Stimulated activated CD8-positive, alpha-beta memory T cell treated with anti-CD3 and anti-CD28 coated beads, Interleukin-15, amount 100 ng/mL, for 24 hours (primary cell): Measurements from ENCODE around the gene ZNF619.
"Not testable (repeated sequence)": the region's sequence is repeated elsewhere in the genome, so short reads cannot be mapped to it uniquely, and the experiment has no call there.

ENCODE experiments used
- DNase-seq: peaks from one replicate; pipeline ENCODE4 v3.0.0-alpha.2; 2020; ENCODE audit warnings: low read depth

The ZNF619 gene

DNA sequence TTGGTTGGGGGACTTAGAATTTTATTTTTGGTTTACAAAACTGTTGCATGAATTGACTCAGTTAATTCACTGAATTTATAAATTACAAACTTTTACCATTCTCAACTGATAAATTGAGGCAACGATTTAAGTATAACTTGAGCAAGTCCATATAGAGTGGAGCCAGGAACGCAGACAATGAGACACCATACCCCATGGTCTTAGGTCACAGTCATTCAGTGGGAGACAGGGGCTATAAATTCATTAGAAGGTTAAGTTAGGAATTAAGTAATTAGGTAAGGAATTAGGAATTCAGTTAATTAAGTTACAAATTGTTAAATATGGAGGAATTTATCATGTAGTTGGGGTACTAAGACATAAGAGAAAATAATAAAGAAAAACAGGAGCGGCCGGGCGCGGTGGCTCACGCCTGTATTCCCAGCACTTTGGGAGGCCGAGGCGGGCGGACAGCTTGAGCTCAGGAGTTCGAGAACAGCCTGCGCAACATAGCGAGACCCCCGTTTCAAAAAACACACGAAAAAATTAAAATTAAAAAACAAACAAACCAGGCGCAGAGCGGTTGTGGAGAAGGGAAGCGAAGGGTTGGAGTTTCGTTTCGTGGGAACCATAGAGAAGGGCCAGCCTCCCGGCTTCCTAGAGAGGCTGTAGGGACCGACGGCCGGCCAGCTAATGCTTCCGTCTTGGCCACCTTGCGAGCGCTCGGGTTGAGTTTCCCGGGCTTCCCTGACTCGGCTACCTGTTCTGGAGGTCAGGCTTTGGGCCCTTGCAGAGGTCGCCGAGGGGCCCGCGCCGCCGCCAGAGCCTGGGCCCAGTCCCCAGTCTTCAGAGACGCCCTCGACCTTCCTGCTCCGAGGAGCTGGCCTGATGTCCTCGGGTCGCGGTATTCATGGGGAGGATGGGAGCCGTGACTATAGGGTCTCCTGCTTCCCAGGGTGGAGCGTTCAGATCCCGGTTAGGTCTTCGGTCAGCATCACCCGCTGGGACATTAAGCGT, at the start of gene ZNF619:
Gene ZNF619 (plus strand): TSS at position 645 of the 993 bp plus-strand sequence. CDS start 858 bp downstream, outside the sequence.
- DNase-seq, result peak; percentile 20

DNA sequence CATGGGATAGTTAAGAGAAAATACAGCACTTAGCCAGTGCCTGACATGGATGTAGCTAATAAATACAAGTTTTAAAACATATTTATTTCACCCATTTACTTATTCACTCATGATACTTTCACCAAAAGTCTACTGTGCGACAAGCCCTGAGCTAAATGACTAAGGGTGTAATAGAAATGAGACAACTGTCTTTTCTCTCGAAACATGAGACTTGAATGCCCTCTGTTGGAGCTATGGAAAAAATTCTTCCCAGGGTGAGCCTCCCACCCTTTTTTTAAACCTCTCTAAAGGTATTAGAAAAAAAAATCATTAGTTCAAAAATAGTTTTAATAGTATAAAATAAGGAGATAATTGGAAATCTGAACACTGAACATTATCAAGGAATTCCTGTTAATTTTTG, 44.1 kb upstream of the ZNF619 start:
- no peak for DNase-seq

DNA sequence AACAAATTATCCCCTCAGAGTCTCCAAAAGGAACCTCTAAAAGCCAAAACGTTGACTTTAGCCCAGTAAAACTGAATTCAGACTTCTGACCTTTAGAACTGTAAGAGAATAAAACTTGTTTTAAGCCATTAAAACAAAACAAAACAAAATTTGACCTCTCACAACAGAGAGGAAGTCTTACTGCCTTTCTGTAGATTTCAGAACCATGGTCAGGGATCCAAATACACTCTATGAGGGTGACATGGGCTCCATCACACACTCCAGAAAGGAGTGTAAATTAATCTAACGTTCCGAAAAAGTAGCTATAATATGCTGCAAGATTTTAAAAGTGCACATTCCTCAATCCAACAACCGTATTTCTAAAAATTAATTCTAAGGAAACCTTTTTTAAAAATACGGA, 39.0 kb upstream of the ZNF619 start:
- no peak for DNase-seq

DNA sequence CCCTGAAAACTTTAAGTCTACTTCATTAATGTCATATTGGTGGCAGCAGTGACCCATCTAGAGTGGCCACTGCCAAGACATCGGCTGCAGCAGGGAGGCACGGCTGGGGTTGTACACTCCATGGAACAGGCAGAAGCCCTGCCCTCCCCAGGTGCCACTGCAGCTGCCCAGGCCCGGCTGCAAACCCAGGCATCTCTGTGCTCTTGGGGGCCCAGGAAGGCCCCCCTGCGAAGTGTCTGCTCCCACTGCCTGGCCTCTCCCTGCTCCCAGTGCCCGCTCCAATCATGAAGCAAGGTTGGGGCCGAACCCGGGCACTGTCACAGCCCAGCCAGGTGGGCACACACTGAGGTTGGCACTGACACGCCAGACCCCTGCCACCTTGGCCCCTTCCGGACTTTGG, 31.9 kb upstream of the ZNF619 start:
- no peak for DNase-seq

DNA sequence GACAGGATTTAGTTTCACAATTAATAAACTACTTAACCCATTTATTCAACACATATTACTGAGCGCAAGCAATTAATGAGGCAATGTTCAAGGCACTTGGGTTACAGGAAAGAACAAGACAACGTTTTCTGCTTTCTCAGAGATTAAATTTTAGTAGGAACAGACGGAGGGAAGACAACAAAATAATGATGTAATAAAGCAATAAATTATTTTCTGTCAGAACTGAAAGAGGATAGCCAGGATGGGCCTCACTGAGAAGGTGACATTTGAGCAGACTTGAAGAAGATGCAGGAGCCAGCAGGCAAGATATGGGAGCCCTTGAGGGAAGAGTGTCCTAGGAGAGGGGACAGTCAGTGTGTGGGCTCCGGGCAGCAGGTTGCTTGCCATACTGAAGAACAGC, 31.0 kb upstream of the ZNF619 start:
- no peak for DNase-seq

DNA sequence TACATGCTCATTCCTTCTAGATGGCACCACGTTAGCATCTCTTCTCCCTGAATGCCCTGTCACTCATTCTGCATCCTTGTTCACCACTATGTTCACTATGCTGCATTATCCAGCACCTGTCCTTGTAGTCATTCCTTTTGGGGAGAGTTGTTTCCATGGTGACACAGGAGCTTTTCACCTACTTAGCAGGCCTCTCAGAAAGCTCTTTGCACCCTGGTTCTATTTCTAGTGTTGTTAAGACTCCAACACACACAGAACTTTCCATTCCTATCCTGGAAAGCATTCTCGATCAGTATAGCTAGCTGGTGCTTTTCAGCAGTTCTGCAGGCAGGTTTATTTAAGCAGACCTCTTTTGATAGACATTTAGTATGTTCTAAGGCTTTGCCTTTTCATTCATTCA, 26.5 kb upstream of the ZNF619 start:
- DNase-seq, result no peak

DNA sequence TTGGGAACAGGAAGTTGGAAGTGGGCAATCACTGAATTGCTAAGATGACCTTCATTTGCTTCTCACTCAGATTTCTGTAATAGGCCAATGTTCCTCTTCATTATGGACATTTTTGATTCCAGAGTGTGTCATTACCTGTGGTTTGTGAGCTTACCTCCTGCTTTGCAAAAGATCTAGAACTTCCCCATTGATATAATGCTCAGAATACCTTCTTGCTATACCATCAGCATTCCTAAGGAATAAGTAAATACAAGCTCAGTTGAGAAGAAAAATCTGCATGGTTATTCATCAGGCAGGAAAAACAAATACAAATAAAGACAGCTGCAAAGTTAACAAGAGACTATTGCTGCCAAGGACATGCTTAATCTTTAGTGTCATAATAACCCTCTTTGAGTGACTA, 25.4 kb upstream of the ZNF619 start:
- DNase-seq, result no peak

DNA sequence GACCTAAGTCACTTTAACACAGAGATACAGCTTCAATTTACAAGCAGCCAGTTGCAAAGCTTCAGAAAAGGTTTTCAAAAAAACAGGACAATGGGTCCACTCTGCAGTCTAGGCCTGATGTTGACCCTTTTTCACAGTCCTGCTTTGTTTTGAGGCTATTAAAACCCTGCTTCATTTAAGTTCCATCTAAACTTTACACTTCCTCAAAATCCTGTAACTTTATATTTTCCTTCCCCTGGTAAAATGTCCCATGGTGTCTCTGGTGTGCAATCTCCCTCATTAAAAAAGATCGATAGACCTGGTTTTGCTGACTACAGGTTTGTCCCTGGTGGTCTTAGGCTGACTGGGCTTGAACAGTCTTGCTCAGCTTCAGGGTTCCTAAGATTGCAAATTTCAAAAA, 24.9 kb upstream of the ZNF619 start:
- DNase-seq, result no peak

DNA sequence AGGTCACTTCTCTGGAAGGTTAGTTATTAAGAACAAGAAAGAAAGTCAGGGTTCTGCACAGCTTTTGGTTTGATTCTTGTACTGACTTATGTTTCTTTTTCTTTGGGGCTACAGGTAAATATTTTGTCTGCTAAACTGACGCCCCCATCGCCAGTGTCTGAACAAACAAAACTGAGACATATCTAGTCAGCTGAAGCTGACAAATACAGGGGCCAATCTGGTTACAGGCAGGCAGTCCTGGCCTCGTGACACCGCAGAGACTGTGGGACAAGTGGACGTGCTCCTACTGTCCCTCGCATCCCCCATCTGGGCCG, 24.4 kb upstream of the ZNF619 start:
- no peak for DNase-seq

DNA sequence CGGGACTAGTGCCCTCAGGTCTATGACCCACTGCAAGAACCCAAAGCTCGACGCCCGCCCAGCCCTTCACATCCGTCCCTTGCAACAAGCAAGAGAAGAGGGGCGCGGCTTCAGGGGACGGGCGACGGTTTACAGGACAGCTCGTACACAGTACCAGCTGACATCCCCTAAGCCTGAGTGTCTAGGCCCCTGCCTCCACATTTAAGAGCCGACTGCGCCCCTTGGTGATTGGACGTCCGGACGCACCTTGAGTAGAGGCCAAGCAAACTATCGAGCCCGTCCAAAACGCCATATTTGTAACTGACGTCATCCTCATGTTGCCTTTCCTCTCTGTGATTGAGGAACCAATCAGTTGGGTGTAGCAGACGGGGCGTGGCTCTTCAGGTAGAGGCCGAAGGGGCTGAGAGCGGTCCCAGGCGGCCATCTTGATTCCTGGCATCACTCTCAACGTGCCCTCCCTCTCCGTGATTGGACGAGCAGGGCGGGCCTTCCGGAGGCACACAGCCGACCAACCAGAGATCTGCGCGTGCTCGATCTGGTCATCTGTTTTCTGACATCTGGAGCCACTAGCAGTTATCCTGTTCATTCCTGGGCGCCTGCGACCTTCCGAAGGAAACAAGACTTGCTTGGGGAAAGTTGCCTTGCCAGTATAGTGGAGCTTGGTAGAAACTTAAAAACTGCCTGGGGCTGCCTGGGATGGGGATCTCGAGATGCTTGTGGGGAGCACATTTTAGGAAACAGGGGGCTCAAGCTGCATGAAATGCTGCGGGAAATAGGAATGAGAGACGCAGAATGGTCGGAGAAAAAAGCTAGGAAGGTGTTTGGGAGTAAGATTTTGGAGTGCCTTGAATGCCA, 23.8 kb upstream of the ZNF619 start:
- DNase-seq, result peak; percentile 76

DNA sequence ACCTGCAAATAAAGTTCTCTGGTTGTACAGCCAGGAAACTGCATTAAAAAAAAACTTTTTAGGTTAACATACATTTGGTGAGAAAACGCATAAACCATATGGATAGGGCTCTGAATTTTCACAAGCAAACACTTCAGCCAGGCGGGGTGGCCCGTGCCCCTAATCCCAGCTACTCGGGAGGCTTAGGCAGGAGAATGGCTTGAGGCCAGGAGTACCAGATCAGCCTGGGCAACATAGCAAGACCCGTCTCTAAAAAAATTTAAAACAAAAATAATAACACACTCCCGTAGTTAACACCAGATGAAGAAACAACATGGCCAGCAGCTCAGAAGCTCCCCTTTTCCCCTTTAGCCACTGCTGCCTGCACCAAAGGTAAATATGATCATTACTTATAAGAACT, 23.0 kb upstream of the ZNF619 start:
- no peak for DNase-seq

DNA sequence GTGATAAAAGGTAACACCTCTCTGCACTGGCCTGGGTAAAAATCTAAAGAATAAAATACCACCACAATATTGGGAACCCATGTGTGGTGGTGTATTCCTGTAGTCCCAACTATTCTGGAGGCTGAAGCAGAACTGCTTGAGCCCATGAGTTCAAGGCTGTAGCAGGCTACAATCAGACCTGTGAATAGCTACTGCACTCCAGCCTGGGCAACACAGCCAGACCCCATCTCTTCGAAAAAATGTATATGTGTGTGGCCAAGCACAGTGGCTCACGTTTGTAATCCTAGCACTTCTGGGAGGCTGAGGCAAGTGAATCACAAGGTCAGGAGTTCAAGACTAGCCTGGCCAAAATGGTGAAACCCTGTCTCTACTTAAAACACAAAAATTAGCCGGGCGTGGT, 21.6 kb upstream of the ZNF619 start:
- no peak for DNase-seq

DNA sequence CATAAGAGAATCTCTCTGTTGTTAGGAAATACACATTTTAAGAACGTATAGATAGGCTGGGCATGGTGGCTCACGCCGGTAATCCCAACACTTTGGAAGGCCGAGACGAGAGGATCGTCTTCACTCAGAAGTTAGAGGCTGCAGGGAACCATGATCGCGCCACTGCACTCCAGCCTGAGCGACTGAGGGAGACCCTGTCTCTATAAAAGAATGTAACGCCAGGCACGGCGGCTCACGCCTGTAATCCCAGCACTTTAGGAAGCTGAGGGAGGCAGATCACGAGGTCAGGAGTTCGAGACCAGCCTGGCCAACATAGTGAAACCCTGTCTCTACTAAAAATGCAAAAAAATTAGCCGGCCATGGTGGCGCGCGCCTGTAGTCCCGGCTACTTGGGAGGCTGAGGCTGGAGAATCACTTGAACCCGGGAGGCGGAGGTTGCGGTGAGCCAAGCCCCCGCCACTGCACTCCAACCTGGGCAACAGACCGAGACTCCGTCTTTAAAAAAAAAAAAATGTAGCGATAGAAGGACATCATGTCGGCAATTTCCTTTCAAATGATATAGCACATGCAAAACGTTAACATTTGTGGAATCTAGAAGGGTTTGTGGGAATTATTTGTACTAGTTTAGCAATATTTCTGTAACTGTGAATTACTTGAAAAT, 20.5 kb upstream of the ZNF619 start:
- DNase-seq, result no peak

DNA sequence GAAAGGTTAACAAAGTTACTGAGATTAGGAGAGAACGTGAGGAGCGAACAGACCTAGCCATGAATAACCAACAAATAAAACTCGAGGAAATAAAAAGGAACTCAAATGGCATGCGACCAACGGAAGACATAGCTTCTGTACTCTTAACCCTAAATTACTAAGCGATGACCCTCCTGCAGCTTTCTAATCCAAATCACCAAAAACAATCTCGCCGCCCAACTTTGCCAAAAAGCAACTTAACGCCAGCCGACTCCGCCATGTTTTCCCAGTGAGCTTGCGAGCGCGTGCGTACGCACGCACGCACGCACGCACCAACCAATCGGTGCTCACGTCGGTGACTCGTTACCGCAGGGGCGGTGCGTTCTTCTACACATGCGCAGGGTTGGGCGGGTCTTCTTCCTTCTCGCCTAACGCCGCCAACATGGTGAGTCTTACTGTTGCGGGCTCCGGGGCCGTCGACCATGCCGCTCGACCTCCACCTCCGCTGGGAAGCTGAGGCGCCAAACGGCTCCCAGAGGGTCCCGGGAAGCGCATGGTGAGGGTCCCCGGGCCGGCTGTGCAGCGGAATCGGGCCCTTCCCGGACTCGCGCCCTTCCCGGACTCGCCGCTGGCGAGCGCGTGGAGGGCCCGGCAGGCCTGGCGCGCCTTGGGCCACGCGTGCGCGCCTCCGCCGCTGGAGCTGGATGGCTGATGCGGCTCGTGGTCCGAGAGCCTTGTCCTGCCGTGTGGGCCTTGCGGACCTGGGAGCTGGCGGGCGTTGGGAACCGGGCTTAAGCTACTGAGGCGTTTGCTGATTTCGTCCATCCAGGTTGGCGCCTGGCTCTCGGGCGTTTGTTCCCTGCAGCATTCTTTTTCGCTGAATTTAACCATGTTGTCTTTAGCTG, 19.7 kb upstream of the ZNF619 start, which contains the start of gene RPL14:
Gene RPL14 (plus strand): TSS at position 400 of the 884 bp plus-strand sequence. CDS start 133 bp downstream, at position 533.
- DNase-seq, result peak; percentile 84

DNA sequence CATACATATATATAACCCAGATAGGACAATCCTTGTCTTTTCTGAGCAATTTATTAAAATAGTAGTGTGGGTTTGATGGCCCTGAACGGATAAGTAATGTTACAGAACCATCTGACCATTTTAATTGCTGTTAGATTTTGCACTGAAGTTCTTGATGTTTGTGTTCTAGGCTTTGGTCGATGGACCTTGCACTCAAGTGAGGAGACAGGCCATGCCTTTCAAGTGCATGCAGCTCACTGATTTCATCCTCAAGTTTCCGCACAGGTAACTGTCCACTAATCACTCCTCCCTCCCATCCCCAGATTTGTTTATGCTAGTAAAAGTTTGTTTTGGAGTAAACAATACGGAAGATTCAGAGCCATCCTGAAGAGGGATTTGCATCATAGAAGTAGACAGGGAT, 18.4 kb upstream of the ZNF619 start:
- no peak for DNase-seq

DNA sequence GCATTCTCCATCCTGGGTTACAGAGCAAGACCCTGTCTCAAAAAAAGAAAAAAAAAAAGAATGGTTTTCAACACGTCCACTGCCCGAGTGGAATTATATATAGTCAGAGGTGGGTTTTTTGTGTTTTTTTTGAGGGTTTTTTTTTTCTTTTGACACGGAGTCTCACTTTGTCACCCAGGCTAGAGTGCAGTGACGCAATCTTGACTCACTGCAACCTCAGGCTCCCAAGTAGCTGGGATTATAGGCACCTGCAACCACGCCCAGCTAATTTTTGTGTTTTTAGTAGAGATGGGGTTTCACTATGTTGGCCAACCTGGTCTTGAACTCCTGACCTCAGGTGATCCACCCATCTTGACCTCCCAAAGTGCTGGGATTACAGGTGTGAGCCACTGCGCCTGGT, 16.4 kb upstream of the ZNF619 start:
- DNase-seq, result not testable (repeated sequence)

DNA sequence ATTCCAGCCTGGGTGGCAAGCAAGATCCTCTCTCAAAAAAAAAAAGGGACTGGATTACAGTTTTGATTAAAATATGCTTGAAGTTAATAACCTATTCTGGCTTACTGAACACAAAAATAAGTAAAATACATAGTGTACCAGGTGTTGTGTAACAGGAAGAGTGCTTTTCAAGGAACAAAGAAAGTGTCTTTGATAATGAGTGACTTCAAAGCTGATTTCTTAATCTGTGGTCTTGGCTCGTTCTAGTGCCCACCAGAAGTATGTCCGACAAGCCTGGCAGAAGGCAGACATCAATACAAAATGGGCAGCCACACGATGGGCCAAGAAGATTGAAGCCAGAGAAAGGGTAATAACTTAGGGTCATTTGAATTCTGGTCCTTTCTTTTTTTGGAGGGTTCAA, 15.8 kb upstream of the ZNF619 start:
- no peak for DNase-seq

DNA sequence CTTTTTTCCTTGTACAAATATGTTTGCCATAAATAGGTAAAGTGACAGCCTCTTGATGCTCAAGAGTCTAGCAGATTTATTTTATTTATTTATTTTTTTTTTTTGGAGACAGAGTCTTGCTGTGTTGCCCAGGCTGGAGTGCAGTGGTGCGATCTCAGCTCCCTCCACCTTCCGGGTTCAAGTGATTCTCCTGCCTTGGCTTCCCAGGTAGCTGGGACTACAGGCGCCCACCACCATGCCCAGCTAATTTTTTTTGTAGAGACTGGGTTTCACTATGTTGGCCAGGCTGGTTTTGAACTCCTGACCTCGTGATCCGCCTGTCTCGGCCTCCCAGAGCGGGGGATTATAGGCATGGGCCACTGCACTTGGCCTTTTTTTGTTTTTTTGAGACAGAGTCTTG, 14.1 kb upstream of the ZNF619 start:
- not testable (repeated sequence) for DNase-seq

DNA sequence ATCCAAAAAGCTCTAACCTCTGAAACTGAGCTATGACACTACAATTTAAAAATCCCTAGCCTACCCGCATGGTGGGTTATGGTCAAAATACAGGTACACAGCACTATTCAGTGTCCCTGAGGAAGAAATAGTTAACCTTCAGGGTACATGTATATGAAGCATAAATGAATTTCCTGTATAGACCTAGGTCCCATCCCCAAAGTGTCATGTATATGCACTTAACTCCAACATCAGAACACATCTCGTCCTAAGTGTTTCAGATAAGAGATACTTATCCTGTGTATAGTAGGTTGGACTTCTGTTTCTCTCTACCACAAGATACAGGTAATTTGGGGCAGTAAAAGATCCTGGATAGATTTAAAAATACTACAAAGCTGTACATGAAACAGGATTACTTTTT, 13.3 kb upstream of the ZNF619 start:
- no peak for DNase-seq

DNA sequence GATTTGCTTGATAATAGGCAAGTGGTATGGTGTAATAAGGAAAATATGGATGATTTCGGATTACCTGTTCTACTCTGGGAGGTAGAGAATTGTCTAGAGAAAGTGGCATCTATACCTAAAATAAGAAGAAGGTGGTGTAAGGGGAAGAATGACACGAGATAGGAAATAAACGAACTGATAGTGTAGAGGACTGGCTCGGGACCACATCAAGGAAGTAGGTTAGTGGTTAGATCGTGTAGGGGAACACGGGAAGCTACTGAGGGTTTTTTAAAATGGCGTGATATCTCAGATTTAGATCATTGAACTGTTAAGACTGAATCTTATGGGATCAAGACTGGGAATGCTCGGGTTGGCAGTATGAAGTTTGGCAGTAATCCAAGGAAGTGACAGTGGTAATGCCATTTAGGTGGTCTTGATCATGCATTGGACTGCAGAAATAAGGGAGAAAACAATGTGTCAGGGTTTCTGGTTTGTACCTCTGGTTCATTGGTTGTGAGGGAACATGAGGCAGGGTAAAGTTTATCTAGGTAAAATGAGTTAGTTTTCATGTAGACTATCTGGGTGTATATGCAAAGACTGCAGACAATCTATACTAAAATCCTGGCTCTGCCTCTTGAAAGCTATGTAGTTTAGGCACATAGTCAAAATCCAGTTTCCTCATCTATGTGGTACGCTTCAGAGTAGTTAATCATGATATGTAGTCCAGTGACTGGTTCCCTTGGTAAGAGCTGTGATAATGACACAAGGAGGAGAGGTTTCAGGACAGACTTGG, 12.4 kb upstream of the ZNF619 start:
- DNase-seq, result no peak

DNA sequence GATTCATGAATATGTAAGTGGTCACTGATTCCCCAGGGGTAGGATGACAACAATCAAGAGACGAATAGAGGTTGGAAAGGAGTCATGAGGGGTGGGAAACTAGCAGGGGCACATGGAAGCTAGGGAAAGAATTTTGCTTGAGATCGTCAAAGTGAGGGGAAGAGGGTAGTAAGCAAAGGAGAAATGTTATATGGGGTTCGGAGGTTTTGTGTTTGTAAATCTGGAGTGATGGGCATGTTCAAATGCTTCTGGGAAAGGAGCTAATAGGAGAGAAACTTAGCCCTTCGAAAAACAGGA, 11.9 kb upstream of the ZNF619 start:
- no peak for DNase-seq
